DOHH2 (cell line): ENCODE measurements around the gene LRRC27.

Source experiments
- H3F3A ChIP-seq: fragments of 200-600 bp; sonication (generic), shearing (Covaris generic); 2 replicates; pipeline ENCODE4 v1.6.0; 2016; ENCODE audit warnings: antibody characterized with exemption, mild to moderate bottlenecking; ENCODE audit not compliant: control insufficient read depth, insufficient read depth
- H3K27ac ChIP-seq: fragments of 200-600 bp; sonication (generic); 2 replicates; pipeline ENCODE4 v1.5.1; 2014; ENCODE audit warnings: low read depth, mild to moderate bottlenecking, low read length, moderate library complexity
- H3K27me3 ChIP-seq: fragments of 200-600 bp; sonication (generic); 2 replicates; pipeline ENCODE4 v1.6.1; 2014; ENCODE audit warnings: mild to moderate bottlenecking, low read length, mixed read lengths; ENCODE audit not compliant: control insufficient read depth
- H3K36me3 ChIP-seq: fragments of 200-600 bp; sonication (generic); 2 replicates; pipeline ENCODE4 v1.6.1; 2014; ENCODE audit warnings: mild to moderate bottlenecking, low read length, moderate library complexity, mixed read lengths; ENCODE audit not compliant: control insufficient read depth
- H3K4me1 ChIP-seq: fragments of 200-600 bp; sonication (generic); 2 replicates; pipeline ENCODE4 v1.6.1; 2014; ENCODE audit warnings: mild to moderate bottlenecking, low read length, mixed read lengths; ENCODE audit not compliant: control insufficient read depth
- H3K4me2 ChIP-seq: fragments of 200-600 bp; sonication (generic); 2 replicates; pipeline ENCODE4 v1.6.0; 2014; ENCODE audit warnings: mild to moderate bottlenecking, low read length, moderate library complexity
- H3K4me3 ChIP-seq: fragments of 200-600 bp; sonication (generic); 2 replicates; pipeline ENCODE4 v1.5.1; 2014; ENCODE audit warnings: mild to moderate bottlenecking, low read length, mixed read lengths
- H3K79me2 ChIP-seq: fragments of 200-600 bp; sonication (generic); 2 replicates; pipeline ENCODE4 v1.6.1; 2014; ENCODE audit warnings: mild to moderate bottlenecking, low read length, mixed read lengths; ENCODE audit not compliant: control insufficient read depth
- H3K9me2 ChIP-seq: fragments of 200-600 bp; sonication (generic); replicated peaks from 2 replicates; pipeline ENCODE4 v1.6.1; 2014; ENCODE audit warnings: mild to moderate bottlenecking, low read length, mixed read lengths; ENCODE audit not compliant: control insufficient read depth
- H3K9me3 ChIP-seq: fragments of 200-600 bp; sonication (generic); 2 replicates; pipeline ENCODE4 v1.6.1; 2014; ENCODE audit warnings: antibody characterized with exemption, low read length, mixed read lengths; ENCODE audit not compliant: control insufficient read depth, insufficient read depth
- H4K20me1 ChIP-seq: fragments of 200-600 bp; sonication (generic); 2 replicates; pipeline ENCODE4 v1.6.0; 2014; ENCODE audit warnings: low read depth, mild to moderate bottlenecking, antibody characterized with exemption, low read length, moderate library complexity; ENCODE audit not compliant: control insufficient read depth, insufficient read depth
- CTCF ChIP-seq: fragments of 200-600 bp; sonication (generic); IDR thresholded peaks from one replicate; pipeline ENCODE4 v1.5.1; 2014; ENCODE audit warnings: antibody characterized with exemption, mild to moderate bottlenecking, low read depth, low read length; ENCODE audit not compliant: poor library complexity, severe bottlenecking
- EZH2phosphoT487 ChIP-seq: fragments of 200-600 bp; sonication (generic); IDR thresholded peaks from 2 replicates; pipeline ENCODE4 v1.6.1; 2017; ENCODE audit warnings: borderline replicate concordance, mild to moderate bottlenecking, antibody characterized with exemption, low read length, moderate library complexity, mixed read lengths

The LRRC27 gene

GRCh38 chr10:132406181-132406580, 74.2 kb downstream of the LRRC27 start:
- no peaks in the 10 kb centered on the region for H3K36me3 ChIP-seq
- no peak overlapping the region for H3K4me2 ChIP-seq
- TF ChIP-seq EZH2phosphoT487 (no peak), CTCF (no peak)
- H3K79me2 ChIP-seq: peaks cover 4% of the 10 kb centered on the region; the same call in 1 of the 2 replicates
- peaks cover 9% of the 10 kb centered on the region; the same call in 1 of the 2 replicates for H3K4me1 ChIP-seq
- no peaks in the 10 kb centered on the region for H3K9me3 ChIP-seq
- no peaks in the 10 kb centered on the region for H4K20me1 ChIP-seq
- H3F3A ChIP-seq: no peaks in the 10 kb centered on the region
- no peaks in the 10 kb centered on the region for H3K27me3 ChIP-seq
- H3K4me3 ChIP-seq: no peak overlapping the region
- no peak overlapping the region for H3K27ac ChIP-seq
- no peaks in the 10 kb centered on the region for H3K9me2 ChIP-seq

GRCh38 chr10:132406750-132407149, 74.8 kb downstream of the LRRC27 start:
- H3K4me2 ChIP-seq: no peak overlapping the region
- H3K36me3 ChIP-seq: no peaks in the 10 kb centered on the region
- no peaks in the 10 kb centered on the region for H3K9me2 ChIP-seq
- no peak overlapping the region for H3K27ac ChIP-seq
- H4K20me1 ChIP-seq: no peaks in the 10 kb centered on the region
- H3K9me3 ChIP-seq: no peaks in the 10 kb centered on the region
- H3K79me2 ChIP-seq: peaks cover 4% of the 10 kb centered on the region; the same call in 1 of the 2 replicates
- no peaks in the 10 kb centered on the region for H3F3A ChIP-seq
- no peak overlapping the region for H3K4me3 ChIP-seq
- H3K27me3 ChIP-seq: no peaks in the 10 kb centered on the region
- peaks cover 9% of the 10 kb centered on the region; the same call in 1 of the 2 replicates for H3K4me1 ChIP-seq
- TF ChIP-seq CTCF (no peak), EZH2phosphoT487 (no peak)

GRCh38 chr10:132407243-132407746, 75.3 kb downstream of the LRRC27 start:
- Histone ChIP-seq H3K4me2 (no peak overlapping the region), H3K27me3 (no peaks in the 10 kb centered on the region), H4K20me1 (no peaks in the 10 kb centered on the region), H3K9me2 (no peaks in the 10 kb centered on the region), H3K36me3 (no peaks in the 10 kb centered on the region), H3K4me3 (no peak overlapping the region), H3K79me2 (peaks cover 4% of the 10 kb centered on the region; the same call in 1 of the 2 replicates), H3K4me1 (peaks cover 9% of the 10 kb centered on the region; the same call in 1 of the 2 replicates), H3F3A (no peaks in the 10 kb centered on the region), H3K27ac (no peak overlapping the region), H3K9me3 (no peaks in the 10 kb centered on the region)
- TF ChIP-seq EZH2phosphoT487: no peak
- TF ChIP-seq CTCF: no peak
